Measurements from ENCODE around the gene PLXDC1.

GRCh38 chr17:39143552-39144093 is 7.8 kb downstream of the PLXDC1 start:
- TF ChIP-seq CTCF (IDR thresholded peaks at IDR 0.05; ENCODE audit: insufficient read depth, low read length), result no peak
- TF ChIP-seq POLR2AphosphoS5 (IDR thresholded peaks at IDR 0.05; ENCODE audit: low read depth), result no peak
- TF ChIP-seq SPI1 (IDR thresholded peaks at IDR 0.05; ENCODE audit: borderline replicate concordance, low read depth), result no peak
- no peak for TF ChIP-seq REST (IDR thresholded peaks at IDR 0.05; ENCODE audit: insufficient replicate concordance, low read depth)
